GM21447 (cell line): Measurements from ENCODE around the gene KITLG.
"Not testable (repeated sequence)": the region's sequence is repeated elsewhere in the genome, so short reads cannot be mapped to it uniquely, and the experiment has no call there.

Experiments
- ATAC-seq: cut with Tn5 transposase; IDR thresholded peaks from one replicate; pipeline ENCODE4 v1.9.1; 2021; ENCODE audit not compliant: unreplicated experiment

KITLG gene

DNA sequence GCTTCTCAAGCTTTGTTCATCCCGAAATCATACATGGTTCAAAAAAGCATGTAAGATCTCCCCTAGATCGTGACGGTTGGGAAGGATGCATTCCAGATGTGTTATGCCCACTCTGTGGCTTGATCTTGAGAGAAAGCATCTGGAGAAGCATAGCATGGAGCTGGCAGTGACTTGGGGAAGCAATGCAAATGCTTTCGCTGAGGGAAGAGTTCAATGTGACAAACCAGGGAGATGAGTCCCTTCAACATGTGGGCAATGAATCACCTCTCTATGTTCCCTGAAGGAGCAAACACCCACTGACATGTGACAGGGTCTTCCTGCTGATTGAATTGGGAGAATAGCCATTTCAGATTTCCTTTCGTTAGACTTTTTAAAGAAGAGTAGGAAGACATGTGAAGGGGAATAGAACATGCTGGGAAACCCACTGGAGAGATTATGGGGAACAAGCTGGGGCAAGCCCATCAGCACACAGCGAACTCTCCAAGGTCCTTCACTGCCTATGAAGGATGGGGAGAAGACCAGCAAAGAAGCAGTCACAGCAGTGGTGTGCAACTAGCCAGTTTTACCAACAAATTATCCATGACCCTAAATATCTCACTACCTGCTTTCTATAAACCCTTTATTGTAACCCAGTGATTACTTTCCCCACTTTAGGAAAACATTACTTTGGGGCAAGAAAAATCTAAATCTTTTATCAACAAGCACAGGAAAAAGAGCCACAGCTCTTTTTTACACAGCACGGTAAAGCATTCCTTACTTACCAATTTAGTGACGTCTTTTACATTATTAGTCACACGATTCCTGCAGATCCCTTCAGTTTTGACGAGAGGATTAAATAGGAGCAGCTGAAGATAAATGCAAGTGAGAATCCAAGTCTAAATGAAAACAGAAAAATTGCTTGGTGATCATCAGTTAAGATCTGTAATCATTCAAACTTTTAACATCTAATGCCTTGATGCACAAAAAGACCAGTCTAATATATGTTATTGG lies 35.0 kb downstream of the KITLG start:
- ATAC-seq = no peak

DNA sequence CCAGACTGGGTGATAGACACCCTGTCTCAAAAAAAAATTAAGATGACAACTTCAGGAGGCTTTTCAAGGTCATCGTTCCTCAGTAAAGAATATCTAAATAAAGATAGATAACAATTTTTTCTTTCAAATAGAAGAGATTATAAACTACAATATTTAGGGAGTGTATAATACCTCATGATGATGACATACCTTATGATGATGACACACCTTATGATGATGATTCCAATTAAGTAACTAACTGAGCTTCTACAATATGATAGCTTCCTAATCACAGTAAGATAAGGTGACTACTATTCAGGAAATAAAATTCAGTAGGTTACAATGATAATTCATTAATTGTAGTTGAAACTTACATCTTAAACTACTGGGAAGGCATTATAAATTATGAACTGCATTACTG lies 40.4 kb downstream of the KITLG start:
- no peak for ATAC-seq

DNA sequence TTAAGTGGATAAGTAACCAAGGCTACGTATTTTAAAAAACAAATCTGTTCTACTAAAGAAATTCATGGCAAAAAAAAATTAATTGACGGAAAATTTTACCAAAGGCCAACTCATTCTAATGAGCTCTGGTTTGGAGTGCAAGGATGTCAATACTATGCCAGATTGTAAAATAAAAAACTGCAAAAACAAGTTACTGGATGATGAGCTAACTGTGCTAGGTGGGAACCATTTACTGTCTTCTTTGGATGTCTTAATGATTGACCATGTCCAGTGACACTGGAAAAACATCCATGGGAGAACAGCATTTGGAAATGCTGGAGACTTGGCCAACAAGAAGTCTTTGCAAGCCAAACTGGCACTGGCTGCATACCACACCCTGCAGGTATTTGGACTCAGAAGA lies 41.6 kb downstream of the KITLG start:
- ATAC-seq = no peak

DNA sequence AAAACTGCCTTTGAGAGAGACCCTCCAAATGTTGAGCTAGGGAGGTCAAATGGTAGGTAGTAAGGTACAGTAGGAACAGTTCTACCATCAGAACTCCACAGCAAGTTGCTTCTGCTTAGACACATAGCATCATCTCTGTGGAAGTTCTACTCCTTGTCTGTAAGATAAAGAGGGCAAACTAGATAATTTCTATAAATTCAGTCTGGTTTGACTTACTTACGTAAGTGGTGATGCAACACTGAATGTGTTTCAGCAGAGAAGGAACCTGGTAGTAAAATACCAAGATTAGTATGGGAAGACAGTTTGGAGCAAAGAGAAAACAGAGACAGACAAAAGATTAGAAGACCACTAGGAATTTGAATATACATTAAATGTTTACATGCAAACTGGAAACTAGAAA lies 42.0 kb downstream of the KITLG start:
- ATAC-seq = no peak

DNA sequence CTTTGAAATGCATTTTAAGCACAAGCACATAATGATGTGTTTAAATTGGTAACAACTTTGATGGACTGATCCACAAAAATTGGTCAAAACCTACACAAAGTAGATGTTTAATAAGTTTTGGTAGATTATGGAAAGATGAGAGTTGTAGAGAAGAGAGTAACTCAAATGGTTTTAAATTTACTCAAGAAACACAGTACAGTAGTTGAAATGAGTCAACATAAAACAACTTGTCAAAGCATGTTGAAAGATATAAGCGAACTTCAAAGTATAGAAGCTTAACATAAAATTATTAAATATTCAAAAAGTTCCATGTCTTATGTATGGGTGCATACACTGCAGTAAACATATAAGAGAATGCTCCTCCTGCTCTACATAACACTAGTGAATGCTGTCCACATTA lies 49.4 kb downstream of the KITLG start:
- no peak for ATAC-seq

DNA sequence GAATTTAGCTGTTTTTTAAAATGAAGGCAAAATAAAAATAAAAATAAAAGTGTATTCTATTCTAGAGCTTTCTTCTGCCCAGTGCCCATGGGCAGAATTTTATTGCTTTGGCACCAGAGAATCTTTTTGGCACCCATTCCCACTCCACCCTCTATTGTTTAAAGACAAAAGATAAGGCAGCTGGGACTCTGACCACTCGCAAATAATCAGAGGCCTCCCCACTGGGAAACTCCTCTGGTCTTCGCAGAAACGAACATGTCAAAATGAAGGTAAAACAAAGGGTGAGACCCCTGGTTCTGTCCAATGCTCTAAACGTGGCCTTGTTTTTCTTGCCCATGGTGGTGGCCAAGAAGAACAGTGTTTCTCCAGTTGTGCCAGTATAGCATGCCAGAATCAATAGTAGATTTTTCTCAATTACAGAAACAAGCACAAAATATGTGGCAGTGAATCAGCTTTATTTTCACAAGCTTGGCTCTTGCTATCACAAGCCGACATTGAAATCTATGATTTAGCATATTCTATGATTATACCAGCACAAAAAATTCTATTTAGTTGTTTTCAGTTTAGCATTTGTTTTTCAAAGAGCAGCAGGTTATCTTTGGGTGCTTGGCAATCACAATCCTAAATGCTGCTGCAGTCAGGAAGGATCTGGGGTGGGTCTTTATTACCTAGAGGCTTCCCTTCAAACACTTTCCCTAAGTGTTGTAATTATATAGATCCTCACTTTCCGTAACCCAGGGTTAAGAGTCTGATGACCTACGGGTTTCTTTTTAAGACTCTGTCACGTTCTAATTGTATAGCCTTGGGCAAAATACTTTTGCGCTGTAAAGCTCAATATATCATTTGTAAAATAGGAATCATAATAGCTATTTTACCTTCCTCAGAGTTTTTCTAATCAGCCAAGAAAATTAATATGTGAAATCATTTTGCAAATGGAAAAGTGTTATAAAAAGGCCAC lies 50.5 kb downstream of the KITLG start:
- no peak for ATAC-seq

DNA sequence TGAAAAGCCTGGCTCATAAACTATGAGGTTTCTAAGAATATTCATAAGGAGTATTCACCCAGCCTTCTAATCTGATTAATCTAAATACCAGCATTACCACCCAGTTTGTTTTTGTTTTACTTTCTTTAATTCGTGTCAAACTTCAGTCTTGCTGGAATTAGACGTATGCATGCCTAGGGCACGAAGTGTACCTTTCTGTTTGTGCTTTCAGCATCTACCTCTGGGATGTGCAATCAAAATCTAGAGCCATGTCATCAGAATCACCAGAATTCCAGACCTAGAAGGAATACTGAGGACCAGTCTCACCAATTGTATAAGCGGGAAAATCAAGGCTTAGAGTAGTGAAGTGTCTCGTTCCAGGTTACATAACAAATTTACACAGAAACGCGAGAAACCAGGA lies 57.3 kb downstream of the KITLG start:
- no peak for ATAC-seq

DNA sequence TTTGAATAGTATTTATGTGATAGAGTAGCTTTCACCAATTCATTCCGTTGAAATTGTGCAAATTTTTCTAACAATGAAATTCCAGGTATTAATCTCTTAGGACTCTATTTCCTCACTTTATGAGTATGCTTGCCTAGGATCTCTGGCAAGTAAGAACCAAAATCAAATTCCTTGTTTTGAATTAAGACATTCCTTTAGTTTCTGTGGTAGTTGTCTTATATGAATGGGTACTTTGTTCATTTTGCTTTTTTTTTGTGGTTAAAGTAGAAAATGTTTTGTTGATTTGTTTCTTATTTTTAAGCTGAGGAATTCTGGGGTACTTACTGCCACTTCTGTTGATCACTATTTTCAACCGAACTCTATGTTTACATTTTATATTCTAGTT lies 59.8 kb downstream of the KITLG start:
- no peak for ATAC-seq

DNA sequence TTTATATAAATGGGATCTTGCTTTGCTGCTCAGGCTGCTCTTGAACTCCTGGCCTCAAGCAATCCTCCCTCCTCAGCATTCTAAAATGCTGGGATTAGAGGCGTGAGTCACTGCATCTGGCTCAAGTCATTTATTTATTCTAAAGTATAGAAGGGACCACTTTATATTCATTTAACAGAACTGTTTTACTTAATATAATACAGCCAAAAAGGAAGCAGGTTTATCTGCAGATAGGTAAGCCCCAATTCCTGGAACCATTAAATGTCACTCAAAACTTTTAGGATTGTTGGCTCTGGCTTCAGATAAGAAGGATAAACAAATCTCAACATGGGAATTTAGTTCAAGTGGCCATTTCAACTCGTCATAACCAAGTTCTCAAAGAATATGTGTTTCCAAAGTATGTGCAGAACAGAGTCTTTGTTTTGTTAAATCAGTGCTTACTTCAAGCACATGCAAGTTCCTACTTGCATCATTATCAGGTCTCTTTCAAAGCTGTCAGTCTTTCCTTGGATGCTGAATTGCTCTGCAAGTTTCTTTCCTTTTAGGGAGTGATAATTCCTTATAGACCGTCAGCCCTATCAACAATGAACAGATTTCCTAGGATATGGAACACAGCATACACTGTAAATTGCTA lies 60.4 kb downstream of the KITLG start:
- ATAC-seq = no peak

DNA sequence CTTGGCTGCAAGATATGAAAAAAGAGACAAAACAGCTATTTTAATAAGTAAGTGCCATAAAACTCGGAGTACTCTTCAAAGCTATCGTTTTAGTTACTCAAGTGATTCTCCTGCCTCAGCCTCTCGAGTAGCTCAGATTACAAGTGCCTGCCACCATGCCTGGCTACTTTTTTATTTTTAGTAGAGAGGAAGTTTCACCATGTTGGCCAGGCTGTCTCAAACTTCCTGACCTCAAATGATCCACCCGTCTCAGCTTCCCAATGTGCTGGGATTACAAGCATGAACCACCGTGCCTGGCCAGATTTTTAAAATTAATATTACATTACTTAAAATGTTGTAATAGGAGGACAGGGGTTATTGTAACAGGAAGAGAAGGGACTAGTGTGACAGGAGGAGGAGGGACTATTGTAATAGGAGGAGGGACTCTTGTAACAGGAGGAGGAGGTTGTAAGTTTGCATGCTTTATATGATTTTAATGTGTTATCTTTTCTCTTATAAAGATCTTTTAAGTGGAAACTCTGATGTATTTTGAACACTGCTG lies 61.3 kb downstream of the KITLG start:
- ATAC-seq = no peak

DNA sequence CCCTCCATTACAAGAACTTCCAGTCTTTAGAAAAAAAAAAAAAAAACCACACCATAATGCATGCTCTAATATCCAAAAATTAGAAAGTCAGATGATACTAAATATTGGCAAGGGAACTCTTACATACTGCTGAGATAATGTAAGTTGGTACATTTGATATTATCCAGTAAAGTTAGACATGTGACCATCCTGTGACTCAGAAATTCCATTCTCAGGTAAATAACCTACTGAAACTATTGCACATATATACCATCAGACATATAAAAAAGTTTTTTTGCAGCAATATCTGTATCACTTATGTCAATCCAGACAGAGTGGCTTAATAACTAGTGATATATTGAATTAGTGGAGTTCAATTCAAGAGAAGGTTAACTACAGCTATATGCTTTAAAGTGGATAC lies 63.5 kb downstream of the KITLG start:
- no peak for ATAC-seq

DNA sequence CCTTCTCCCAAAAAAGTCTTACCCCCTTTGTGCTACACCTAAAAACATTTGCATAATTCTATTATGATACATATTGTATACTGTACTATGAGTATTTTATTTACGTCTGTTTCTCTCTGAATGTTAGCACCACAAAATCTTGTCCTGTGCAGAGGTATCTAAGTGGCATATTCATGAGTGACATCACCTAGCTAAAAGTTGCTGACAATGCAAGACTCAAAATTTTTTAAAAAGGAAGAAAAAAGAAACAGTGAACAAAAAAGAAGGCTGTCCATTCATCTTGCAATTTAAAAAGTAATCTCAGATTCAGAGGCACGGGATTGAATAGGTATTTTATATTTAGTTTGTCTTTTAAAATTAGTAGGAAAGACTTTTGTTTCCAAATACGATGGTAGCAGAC lies 69.4 kb downstream of the KITLG start:
- no peak for ATAC-seq

DNA sequence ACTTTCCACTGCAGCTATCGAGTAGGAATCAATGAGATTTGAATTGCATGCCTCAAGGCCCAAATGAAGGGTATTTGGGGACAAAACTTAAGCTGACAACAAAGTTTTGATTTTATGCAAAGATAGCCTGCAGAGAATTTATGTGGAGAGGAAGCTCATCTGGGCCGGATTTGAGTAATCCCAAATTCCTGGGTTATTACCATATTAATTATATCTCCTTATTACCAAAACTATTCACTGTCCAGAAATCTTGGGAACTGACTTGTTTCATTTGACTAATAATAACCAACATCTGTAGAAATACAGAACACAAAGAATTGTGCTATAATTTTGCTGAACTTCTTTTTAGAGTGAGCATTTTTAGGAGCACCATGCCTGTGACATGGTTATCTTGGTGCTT lies 70.4 kb downstream of the KITLG start:
- ATAC-seq = no peak

DNA sequence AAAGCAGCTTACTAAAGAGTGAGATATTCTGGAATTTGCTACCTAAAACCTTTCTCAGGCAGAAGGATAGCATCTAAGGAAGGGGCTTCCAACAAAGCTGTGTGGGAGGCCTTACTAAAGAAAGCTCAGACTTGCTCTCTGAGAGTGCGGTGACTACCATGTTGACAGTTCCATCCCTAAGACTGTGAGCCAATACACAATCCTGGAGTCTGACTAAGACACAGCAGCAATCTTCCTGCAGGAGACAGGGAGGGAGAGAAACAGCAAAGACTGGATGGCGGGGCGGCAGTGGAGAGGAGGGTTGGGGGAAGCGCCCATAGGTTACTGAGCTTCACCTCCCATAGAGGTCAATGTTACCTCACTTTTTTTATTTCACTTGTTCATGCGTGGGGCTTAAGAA lies 70.9 kb downstream of the KITLG start:
- no peak for ATAC-seq

DNA sequence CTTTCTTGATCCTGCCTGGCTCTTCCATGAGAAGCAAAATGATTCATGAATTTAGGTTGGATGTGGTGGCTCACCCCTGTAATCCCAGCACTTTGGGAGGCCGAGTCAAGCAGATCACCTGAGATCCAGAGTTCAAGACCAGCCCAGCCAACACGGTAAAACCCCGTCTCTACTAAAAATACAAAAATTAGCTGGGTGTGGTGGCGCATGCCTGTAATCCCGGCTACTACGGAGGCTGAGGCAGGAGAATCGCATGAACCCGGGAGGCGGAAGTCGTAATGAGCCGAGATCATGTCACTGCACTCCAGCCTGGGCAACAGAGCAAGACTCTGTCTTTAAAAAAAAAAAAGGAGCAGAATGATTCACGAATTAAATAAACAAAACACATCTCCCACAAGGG lies 72.4 kb downstream of the KITLG start:
- not testable (repeated sequence) for ATAC-seq

DNA sequence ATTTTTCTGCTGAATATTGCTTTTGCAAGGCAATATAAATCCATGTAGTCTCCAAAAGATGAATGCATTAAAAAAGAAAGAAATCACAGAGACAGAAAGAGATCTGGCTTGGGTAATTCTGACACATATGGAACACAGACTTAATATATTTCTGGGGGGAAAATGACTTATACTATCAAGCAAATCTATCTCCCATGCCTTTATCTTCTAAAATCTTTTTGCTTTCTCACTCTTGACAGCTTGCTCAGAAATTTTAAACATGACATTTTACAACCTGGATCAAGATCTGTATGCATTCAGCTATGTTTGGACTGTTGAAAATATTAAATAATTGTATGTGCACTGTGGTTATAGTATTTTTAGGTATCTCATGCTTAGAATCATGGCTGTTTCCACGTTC lies 73.0 kb downstream of the KITLG start:
- ATAC-seq = no peak

DNA sequence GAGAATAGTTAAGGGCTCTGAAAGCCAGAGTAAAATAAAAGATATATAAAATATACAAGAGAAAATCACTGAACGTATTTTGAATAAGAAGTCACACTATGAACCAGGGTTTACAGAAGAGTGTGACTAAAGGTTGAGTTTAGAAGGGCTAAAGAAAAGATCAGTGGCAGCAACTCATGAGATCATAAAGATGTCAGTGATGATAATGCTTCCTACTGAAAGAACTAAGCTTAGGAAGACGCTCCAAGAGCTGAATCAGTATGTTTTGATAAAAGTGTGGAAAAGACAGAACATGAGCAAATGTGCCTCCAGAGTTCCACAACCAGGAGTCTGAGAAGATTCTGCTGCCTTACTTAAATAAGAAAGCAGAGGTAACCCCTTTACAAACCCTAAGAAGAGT lies 74.6 kb downstream of the KITLG start:
- no peak for ATAC-seq

DNA sequence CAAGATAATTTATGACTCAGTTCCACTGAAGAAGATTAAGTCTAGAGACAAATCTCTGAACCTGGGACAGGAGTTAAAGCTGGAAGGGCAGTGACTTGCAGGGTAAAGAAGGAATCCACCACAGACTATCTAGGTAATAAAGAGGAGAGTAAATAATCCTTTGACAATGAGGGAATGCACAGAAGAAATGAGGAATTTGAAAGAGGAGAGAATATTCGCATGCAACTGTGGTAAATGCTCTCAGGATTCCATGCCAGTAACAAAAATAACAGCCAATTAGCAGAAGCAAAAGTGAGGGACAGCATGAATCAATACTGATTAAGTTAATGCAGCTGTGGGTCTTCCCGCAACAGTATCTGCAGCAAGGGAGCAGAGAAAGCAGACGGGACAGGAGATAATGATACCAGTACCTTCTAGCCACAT lies 77.0 kb downstream of the KITLG start:
- no peak for ATAC-seq

DNA sequence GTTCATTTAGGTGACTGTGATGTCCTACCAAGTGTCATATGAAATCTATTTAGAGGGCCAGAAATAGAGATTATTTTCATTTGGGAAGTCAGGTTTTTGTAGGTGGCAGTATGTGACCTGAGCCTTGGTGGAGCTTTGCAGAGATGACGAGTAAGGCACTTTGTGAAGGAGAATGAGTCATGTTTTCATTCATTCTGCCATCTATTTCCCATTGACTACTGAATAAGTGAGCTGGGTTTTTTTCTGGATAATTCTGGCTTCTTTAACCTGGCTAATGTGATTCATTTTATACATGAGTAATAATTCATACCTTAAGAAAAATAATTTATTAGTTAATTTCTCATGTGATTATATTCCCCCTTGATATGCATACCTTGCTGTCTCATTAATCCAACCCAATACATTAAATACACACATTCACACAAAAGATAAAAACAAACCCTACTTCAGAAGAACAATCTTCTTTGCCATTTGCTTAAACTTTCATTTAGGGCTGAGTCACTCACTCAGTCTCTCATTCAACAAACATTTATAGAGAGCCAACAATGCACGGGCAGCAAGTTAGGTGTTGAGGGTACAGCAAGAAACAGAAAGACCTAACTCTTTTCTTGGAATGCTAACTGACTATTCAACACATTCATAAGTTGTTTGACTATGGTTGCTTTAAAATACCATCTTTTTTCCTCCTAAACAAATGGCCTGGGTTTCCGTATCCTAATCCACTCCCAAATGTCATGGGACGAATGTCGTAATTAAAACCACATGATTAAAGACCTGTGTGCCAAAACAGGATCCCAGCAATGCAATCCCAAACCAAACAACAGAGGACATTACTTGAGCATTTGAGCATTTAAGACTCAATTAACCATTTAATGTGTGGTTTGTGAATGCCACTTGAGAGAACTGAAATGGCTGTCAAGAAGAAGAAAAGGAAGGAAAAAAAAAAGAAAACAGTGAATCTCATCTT lies 78.0 kb downstream of the KITLG start:
- ATAC-seq = no peak

DNA sequence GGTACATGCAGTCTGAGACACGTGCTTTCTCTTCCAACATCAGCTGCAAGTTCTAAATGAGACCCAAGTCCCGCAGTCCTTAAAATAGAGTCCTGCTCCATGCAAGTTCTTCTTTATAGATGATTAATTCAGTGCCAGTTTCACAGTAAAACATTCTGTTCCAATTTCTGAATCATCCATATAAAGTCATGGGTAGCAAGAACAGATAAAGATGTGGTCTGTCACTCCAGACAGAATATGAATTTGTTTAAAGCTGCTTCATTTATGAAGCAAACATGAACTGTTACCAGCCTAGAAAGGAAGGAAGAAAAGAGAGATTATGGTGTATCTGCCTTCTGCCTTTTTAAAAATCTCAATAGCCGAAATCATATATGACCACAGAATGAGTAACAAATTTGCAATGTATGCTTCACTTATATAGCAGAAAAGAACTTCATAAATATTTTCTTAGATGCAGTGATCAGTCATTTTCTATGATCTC lies 83.3 kb downstream of the KITLG start:
- no peak for ATAC-seq
